SK-N-SH (cell line): ENCODE data around the gene DMD.

Source experiments
- CHD2 ChIP-seq: fragments of 150-350 bp; IDR thresholded peaks from 2 replicates; pipeline ENCODE4 v1.6.1; 2018; ENCODE audit warnings: low read length; ENCODE audit not compliant: partially characterized antibody
- CTCF ChIP-seq: fragments of 200-600 bp; sonication (generic); IDR thresholded peaks from 2 replicates; pipeline ENCODE4 v1.6.1; 2017; ENCODE audit warnings: antibody characterized with exemption, mild to moderate bottlenecking, moderate library complexity
- EP300 ChIP-seq, 2 experiments: IDR thresholded peaks; 2 replicates each; pipeline versions ENCODE4 v1.4.0 to v1.6.1; 2012; ENCODE audit warnings: borderline replicate concordance in 1 of 2, low read depth in 1 of 2, low read length in 1 of 2
- GATA2 ChIP-seq: sonication (generic); formaldehyde crosslinking; IDR thresholded peaks from 2 replicates; pipeline ENCODE4 v1.5.0; 2020; ENCODE audit warnings: mild to moderate bottlenecking, missing genetic modification reagents
- MAX ChIP-seq: IDR thresholded peaks from 2 replicates; pipeline ENCODE4 v1.4.0; 2012; ENCODE audit warnings: low read depth
- MXI1 ChIP-seq: IDR thresholded peaks from 2 replicates; pipeline ENCODE4 v1.6.1; 2012; ENCODE audit warnings: mild to moderate bottlenecking, low read depth, low read length, improper control_type of control experiment
- PBX3 ChIP-seq: IDR thresholded peaks from 2 replicates; pipeline ENCODE4; 2012
- POLR2AphosphoS5 ChIP-seq: IDR thresholded peaks from 2 replicates; pipeline ENCODE4 v1.6.1; 2012; ENCODE audit warnings: low read depth, low read length
- RAD21 ChIP-seq: IDR thresholded peaks from 2 replicates; pipeline ENCODE4 v1.6.1; 2012; ENCODE audit warnings: mild to moderate bottlenecking, low read length
- RCOR1 ChIP-seq: fragments of 150-350 bp; IDR thresholded peaks from 2 replicates; pipeline ENCODE4 v1.6.1; 2017; ENCODE audit warnings: antibody characterized with exemption, low read length
- REST ChIP-seq: IDR thresholded peaks from 2 replicates; pipeline ENCODE4 v1.6.1; 2012; ENCODE audit warnings: mild to moderate bottlenecking, low read depth, low read length, moderate library complexity
- RXRA ChIP-seq: IDR thresholded peaks from 2 replicates; pipeline ENCODE4 v1.4.0; 2012; ENCODE audit warnings: low read depth, mild to moderate bottlenecking, borderline replicate concordance
- TAF1 ChIP-seq: IDR thresholded peaks from 2 replicates; pipeline ENCODE4 v1.6.1; 2012; ENCODE audit warnings: low read depth, mild to moderate bottlenecking, low read length, moderate library complexity, borderline replicate concordance

- TF ChIP-seq CTCF (no peak), EP300 (IDR thresholded peaks at IDR 0.05; ENCODE audit: borderline replicate concordance in 1 of 2, low read depth in 1 of 2, low read length in 1 of 2) (no peak), POLR2AphosphoS5 (no peak), CHD2 (no peak), GATA2 (CRISPR knock-in tag) (no peak), TAF1 (no peak), REST (no peak), MAX (no peak), MXI1 (no peak), RAD21 (no peak), RXRA (no peak), RCOR1 (no peak), PBX3 (no peak)
Measured at GRCh38 chrX:32948130-32948529, 263.2 kb downstream of the DMD start.
